WERI-Rb-1 (cell line): ENCODE measurements around the gene SPATA6.

Source experiments
- DNase-seq: peaks from one replicate; pipeline ENCODE4 v3.0.0-alpha.2; 2020
- H3K27ac ChIP-seq: fragments of 250-450 bp; sonication (Bioruptor Pico); 2 replicates; pipeline ENCODE4 v1.5.1; 2020; ENCODE audit warnings: mild to moderate bottlenecking, moderate library complexity
- H3K27me3 ChIP-seq: fragments of 250-450 bp; sonication (Bioruptor Pico); 2 replicates; pipeline ENCODE4 v1.5.1; 2021; ENCODE audit warnings: mild to moderate bottlenecking, low read depth, moderate library complexity; ENCODE audit not compliant: insufficient read depth, severe bottlenecking
- H3K36me3 ChIP-seq: fragments of 250-450 bp; sonication (Bioruptor Pico); 2 replicates; pipeline ENCODE4 v1.5.1; 2020; ENCODE audit warnings: mild to moderate bottlenecking, moderate library complexity
- H3K4me3 ChIP-seq: 2 replicates; pipeline ENCODE4 v1.5.1; 2011; ENCODE audit warnings: low read depth, mild to moderate bottlenecking, control low read depth, low read length
- H3K9me3 ChIP-seq: fragments of 250-450 bp; sonication (Bioruptor Pico); 2 replicates; pipeline ENCODE4 v1.5.1; 2021; ENCODE audit warnings: mild to moderate bottlenecking, moderate library complexity; ENCODE audit not compliant: severe bottlenecking
- CTCF ChIP-seq: IDR thresholded peaks from 2 replicates; pipeline ENCODE4 v1.5.1; 2011; ENCODE audit warnings: low read depth, mild to moderate bottlenecking, control low read depth, inconsistent platforms, low read length

Gene SPATA6

GRCh38 chr1:48470481-48470855, 1.5 kb downstream of the SPATA6 start:
- no peaks in the 10 kb centered on the region for H3K27me3 ChIP-seq
- no peaks in the 10 kb centered on the region for H3K36me3 ChIP-seq
- no peak overlapping the region for H3K27ac ChIP-seq
- H3K4me3 ChIP-seq = no peak overlapping the region
- peaks cover 4% of the 10 kb centered on the region for H3K9me3 ChIP-seq
- no peak for TF ChIP-seq CTCF
- DNase-seq = no peak

- no peaks in the 10 kb centered on the region for H3K27me3 ChIP-seq
Observed at GRCh38 chr1:48469616-48470480, 2.2 kb downstream of the SPATA6 start.

GRCh38 chr1:48466594-48466993, 5.4 kb downstream of the SPATA6 start:
- no peak overlapping the region for H3K4me3 ChIP-seq
- H3K27ac ChIP-seq = no peak overlapping the region
- no peaks in the 10 kb centered on the region for H3K27me3 ChIP-seq
- no peaks in the 10 kb centered on the region for H3K9me3 ChIP-seq
- TF ChIP-seq CTCF = no peak
- no peaks in the 10 kb centered on the region for H3K36me3 ChIP-seq
- DNase-seq = no peak

More at GRCh38 chr1:48469616-48470480, 2.2 kb downstream of the SPATA6 start:
- Histone ChIP-seq H3K9me3 (no peaks in the 10 kb centered on the region), H3K36me3 (no peaks in the 10 kb centered on the region), H3K27ac (no peak overlapping the region), H3K4me3 (no peak overlapping the region)
- TF ChIP-seq CTCF = no peak
- no peak for DNase-seq

- H3K9me3 ChIP-seq = no peaks in the 10 kb centered on the region
Observed at GRCh38 chr1:48462716-48463302, 9.2 kb downstream of the SPATA6 start.

GRCh38 chr1:48450505-48450904, 21.5 kb downstream of the SPATA6 start:
- no peak overlapping the region for H3K4me3 ChIP-seq
- H3K27ac ChIP-seq = no peak overlapping the region
- no peaks in the 10 kb centered on the region for H3K9me3 ChIP-seq
- H3K36me3 ChIP-seq = no peaks in the 10 kb centered on the region
- no peak for TF ChIP-seq CTCF
- DNase-seq = no peak
- no peaks in the 10 kb centered on the region for H3K27me3 ChIP-seq

More at GRCh38 chr1:48462716-48463302, 9.2 kb downstream of the SPATA6 start:
- peak; percentile 21 for DNase-seq
- no peaks in the 10 kb centered on the region for H3K36me3 ChIP-seq
- no peak overlapping the region for H3K4me3 ChIP-seq
- no peaks in the 10 kb centered on the region for H3K27me3 ChIP-seq
- no peak overlapping the region for H3K27ac ChIP-seq
- no peak for TF ChIP-seq CTCF
